ENCODE measurements around the gene FOSB.

Gene FOSB

GRCh38 chr19:45420871-45421270 lies 46.9 kb upstream of the FOSB start:
- no peaks in the 10 kb centered on the region for H3K9me3 ChIP-seq (ENCODE audit: control insufficient read depth, low read length)
- H3K27me3 ChIP-seq (ENCODE audit: control insufficient read depth, insufficient read depth, low read length), result no peaks in the 10 kb centered on the region
- no peak overlapping the region for H2AFZ ChIP-seq
- no peaks in the 10 kb centered on the region for H3K36me3 ChIP-seq (ENCODE audit: control insufficient read depth, insufficient read depth, low read length)
- TF ChIP-seq CTCF (IDR thresholded peaks at IDR 0.05), result no peak
- no peak overlapping the region for H3K4me3 ChIP-seq (ENCODE audit: low read depth, low read length)
- no peak overlapping the region for H3K27ac ChIP-seq
- H3K4me2 ChIP-seq (ENCODE audit: low read length), result no peak overlapping the region
- peaks cover 4% of the 10 kb centered on the region for H3K4me1 ChIP-seq
- no peaks in the 10 kb centered on the region for H3K79me2 ChIP-seq
- no peak overlapping the region for H3K9ac ChIP-seq

GRCh38 chr19:45421947-45422498 lies 45.8 kb upstream of the FOSB start:
- no peaks in the 10 kb centered on the region for H3K27me3 ChIP-seq (ENCODE audit: control insufficient read depth, insufficient read depth, low read length)
- no peaks in the 10 kb centered on the region for H3K79me2 ChIP-seq
- H3K4me3 ChIP-seq (ENCODE audit: low read depth, low read length), result no peak overlapping the region
- no peak overlapping the region for H3K27ac ChIP-seq
- no peak overlapping the region for H3K9ac ChIP-seq
- no peak for TF ChIP-seq CTCF (IDR thresholded peaks at IDR 0.05)
- peak overlapping the region; percentile 14 for H3K4me2 ChIP-seq (ENCODE audit: low read length)
- no peak overlapping the region for H2AFZ ChIP-seq
- H3K4me1 ChIP-seq, result peaks cover 4% of the 10 kb centered on the region
- H3K36me3 ChIP-seq (ENCODE audit: control insufficient read depth, insufficient read depth, low read length), result no peaks in the 10 kb centered on the region
- H3K9me3 ChIP-seq (ENCODE audit: control insufficient read depth, low read length), result no peaks in the 10 kb centered on the region

GRCh38 chr19:45423033-45423588 lies 44.7 kb upstream of the FOSB start:
- H3K4me1 ChIP-seq, result peaks cover 4% of the 10 kb centered on the region
- no peak overlapping the region for H3K9ac ChIP-seq
- peak overlapping the region; percentile 84 for H3K27ac ChIP-seq
- H3K4me2 ChIP-seq (ENCODE audit: low read length), result peak overlapping the region; percentile 99
- no peaks in the 10 kb centered on the region for H3K27me3 ChIP-seq (ENCODE audit: control insufficient read depth, insufficient read depth, low read length)
- H3K4me3 ChIP-seq (ENCODE audit: low read depth, low read length), result peak overlapping the region; percentile 74
- H3K36me3 ChIP-seq (ENCODE audit: control insufficient read depth, insufficient read depth, low read length), result no peaks in the 10 kb centered on the region
- peak overlapping the region; percentile 85 for H2AFZ ChIP-seq
- TF ChIP-seq CTCF (IDR thresholded peaks at IDR 0.05), result no peak
- H3K9me3 ChIP-seq (ENCODE audit: control insufficient read depth, low read length), result no peaks in the 10 kb centered on the region
- no peaks in the 10 kb centered on the region for H3K79me2 ChIP-seq

- Histone ChIP-seq H3K27ac (peak within 1 kb of the TSS; percentile 84), H3K79me2 (no peaks in the 10 kb centered on the region), H3K9me3 (ENCODE audit: control insufficient read depth, low read length) (no peaks in the 10 kb centered on the region), H3K4me3 (ENCODE audit: low read depth, low read length) (peak within 1 kb of the TSS; percentile 74), H3K4me1 (peaks cover 7% of the 10 kb centered on the region), H3K4me2 (ENCODE audit: low read length) (peak within 1 kb of the TSS; percentile 99), H2AFZ (peak within 1 kb of the TSS; percentile 85), H3K36me3 (ENCODE audit: control insufficient read depth, insufficient read depth, low read length) (no peaks in the 10 kb centered on the region), H3K27me3 (ENCODE audit: control insufficient read depth, insufficient read depth, low read length) (no peaks in the 10 kb centered on the region), H3K9ac (no peak within 1 kb of the TSS)
- no peak for TF ChIP-seq CTCF (IDR thresholded peaks at IDR 0.05)
Observed at GRCh38 chr19:45423589-45424190, 44.1 kb upstream of the FOSB start, which contains the start of gene ERCC1. Gene ERCC1, minus strand, starts transcription at chr19:45423917. Its CDS starts 543 bp downstream, at chr19:45423374.
